ENCODE measurements around the gene CNTNAP5.

CNTNAP5 gene

GRCh38 chr2:124796647-124797046 lies 771.6 kb downstream of the CNTNAP5 start:
- Histone ChIP-seq H3K36me3 (ENCODE audit: control insufficient read depth, insufficient read depth, low read length) (no peaks in the 10 kb centered on the region), H3K9me3 (ENCODE audit: control insufficient read depth, insufficient read depth, low read length) (no peaks in the 10 kb centered on the region), H3K27me3 (ENCODE audit: control insufficient read depth, insufficient read depth, low read length) (no peaks in the 10 kb centered on the region), H3K4me1 (ENCODE audit: control insufficient read depth, insufficient read depth, low read length) (0 out of 2 replicates have a peak, but pooled peaks cover 3% of the 10 kb centered on the region), H3K9ac (ENCODE audit: low read depth, low read length) (no peak overlapping the region), H3K27ac (ENCODE audit: low read depth, low read length) (no peak overlapping the region), H3K4me3 (ENCODE audit: low read depth, low read length) (no peak overlapping the region)

GRCh38 chr2:124797049-124797448 lies 772.0 kb downstream of the CNTNAP5 start:
- no peaks in the 10 kb centered on the region for H3K36me3 ChIP-seq (ENCODE audit: control insufficient read depth, insufficient read depth, low read length)
- no peak overlapping the region for H3K27ac ChIP-seq (ENCODE audit: low read depth, low read length)
- no peaks in the 10 kb centered on the region for H3K9me3 ChIP-seq (ENCODE audit: control insufficient read depth, insufficient read depth, low read length)
- H3K4me1 ChIP-seq (ENCODE audit: control insufficient read depth, insufficient read depth, low read length): 0 out of 2 replicates have a peak, but pooled peaks cover 3% of the 10 kb centered on the region
- H3K27me3 ChIP-seq (ENCODE audit: control insufficient read depth, insufficient read depth, low read length): no peaks in the 10 kb centered on the region
- H3K4me3 ChIP-seq (ENCODE audit: low read depth, low read length): no peak overlapping the region
- H3K9ac ChIP-seq (ENCODE audit: low read depth, low read length): no peak overlapping the region

GRCh38 chr2:124798551-124798950 lies 773.5 kb downstream of the CNTNAP5 start:
- Histone ChIP-seq H3K9me3 (ENCODE audit: control insufficient read depth, insufficient read depth, low read length) (no peaks in the 10 kb centered on the region), H3K27me3 (ENCODE audit: control insufficient read depth, insufficient read depth, low read length) (no peaks in the 10 kb centered on the region), H3K4me1 (ENCODE audit: control insufficient read depth, insufficient read depth, low read length) (0 out of 2 replicates have a peak, but pooled peaks cover 3% of the 10 kb centered on the region), H3K27ac (ENCODE audit: low read depth, low read length) (no peak overlapping the region), H3K4me3 (ENCODE audit: low read depth, low read length) (no peak overlapping the region), H3K9ac (ENCODE audit: low read depth, low read length) (no peak overlapping the region), H3K36me3 (ENCODE audit: control insufficient read depth, insufficient read depth, low read length) (no peaks in the 10 kb centered on the region)

GRCh38 chr2:124804014-124804940 lies 779.2 kb downstream of the CNTNAP5 start:
- Histone ChIP-seq H3K36me3 (ENCODE audit: control insufficient read depth, insufficient read depth, low read length) (no peaks in the 10 kb centered on the region), H3K9me3 (ENCODE audit: control insufficient read depth, insufficient read depth, low read length) (no peaks in the 10 kb centered on the region), H3K27me3 (ENCODE audit: control insufficient read depth, insufficient read depth, low read length) (no peaks in the 10 kb centered on the region), H3K4me1 (ENCODE audit: control insufficient read depth, insufficient read depth, low read length) (peaks cover 2% of the 10 kb centered on the region; the same call in 1 of the 2 replicates), H3K4me3 (ENCODE audit: low read depth, low read length) (no peak overlapping the region), H3K27ac (ENCODE audit: low read depth, low read length) (no peak overlapping the region), H3K9ac (ENCODE audit: low read depth, low read length) (no peak overlapping the region)

GRCh38 chr2:124805060-124805459 lies 780.0 kb downstream of the CNTNAP5 start:
- peaks cover 2% of the 10 kb centered on the region; the same call in 1 of the 2 replicates for H3K4me1 ChIP-seq (ENCODE audit: control insufficient read depth, insufficient read depth, low read length)
- no peaks in the 10 kb centered on the region for H3K9me3 ChIP-seq (ENCODE audit: control insufficient read depth, insufficient read depth, low read length)
- H3K4me3 ChIP-seq (ENCODE audit: low read depth, low read length): no peak overlapping the region
- H3K27me3 ChIP-seq (ENCODE audit: control insufficient read depth, insufficient read depth, low read length): no peaks in the 10 kb centered on the region
- H3K27ac ChIP-seq (ENCODE audit: low read depth, low read length): no peak overlapping the region
- no peaks in the 10 kb centered on the region for H3K36me3 ChIP-seq (ENCODE audit: control insufficient read depth, insufficient read depth, low read length)
- no peak overlapping the region for H3K9ac ChIP-seq (ENCODE audit: low read depth, low read length)

GRCh38 chr2:124810132-124810531 lies 785.0 kb downstream of the CNTNAP5 start:
- Histone ChIP-seq H3K9ac (ENCODE audit: low read depth, low read length) (no peak overlapping the region), H3K4me1 (ENCODE audit: control insufficient read depth, insufficient read depth, low read length) (no peaks in the 10 kb centered on the region), H3K27me3 (ENCODE audit: control insufficient read depth, insufficient read depth, low read length) (no peaks in the 10 kb centered on the region), H3K9me3 (ENCODE audit: control insufficient read depth, insufficient read depth, low read length) (no peaks in the 10 kb centered on the region), H3K27ac (ENCODE audit: low read depth, low read length) (no peak overlapping the region), H3K36me3 (ENCODE audit: control insufficient read depth, insufficient read depth, low read length) (no peaks in the 10 kb centered on the region), H3K4me3 (ENCODE audit: low read depth, low read length) (no peak overlapping the region)

- no peaks in the 10 kb centered on the region for H3K36me3 ChIP-seq (ENCODE audit: control insufficient read depth, insufficient read depth, low read length)
- no peak overlapping the region for H3K4me3 ChIP-seq (ENCODE audit: low read depth, low read length)
- no peak overlapping the region for H3K27ac ChIP-seq (ENCODE audit: low read depth, low read length)
- no peak overlapping the region for H3K9ac ChIP-seq (ENCODE audit: low read depth, low read length)
- no peaks in the 10 kb centered on the region for H3K4me1 ChIP-seq (ENCODE audit: control insufficient read depth, insufficient read depth, low read length)
- H3K27me3 ChIP-seq (ENCODE audit: control insufficient read depth, insufficient read depth, low read length): no peaks in the 10 kb centered on the region
- no peaks in the 10 kb centered on the region for H3K9me3 ChIP-seq (ENCODE audit: control insufficient read depth, insufficient read depth, low read length)
These were observed 790.1 kb downstream of the CNTNAP5 start for GRCh38 chr2:124814968-124815745.

GRCh38 chr2:124816007-124816406 lies 790.9 kb downstream of the CNTNAP5 start:
- no peaks in the 10 kb centered on the region for H3K4me1 ChIP-seq (ENCODE audit: control insufficient read depth, insufficient read depth, low read length)
- no peaks in the 10 kb centered on the region for H3K36me3 ChIP-seq (ENCODE audit: control insufficient read depth, insufficient read depth, low read length)
- no peak overlapping the region for H3K9ac ChIP-seq (ENCODE audit: low read depth, low read length)
- H3K9me3 ChIP-seq (ENCODE audit: control insufficient read depth, insufficient read depth, low read length): no peaks in the 10 kb centered on the region
- no peak overlapping the region for H3K27ac ChIP-seq (ENCODE audit: low read depth, low read length)
- H3K27me3 ChIP-seq (ENCODE audit: control insufficient read depth, insufficient read depth, low read length): no peaks in the 10 kb centered on the region
- no peak overlapping the region for H3K4me3 ChIP-seq (ENCODE audit: low read depth, low read length)

- no peaks in the 10 kb centered on the region for H3K4me1 ChIP-seq (ENCODE audit: control insufficient read depth, insufficient read depth, low read length)
- H3K27me3 ChIP-seq (ENCODE audit: control insufficient read depth, insufficient read depth, low read length): no peaks in the 10 kb centered on the region
- no peaks in the 10 kb centered on the region for H3K9me3 ChIP-seq (ENCODE audit: control insufficient read depth, insufficient read depth, low read length)
- H3K36me3 ChIP-seq (ENCODE audit: control insufficient read depth, insufficient read depth, low read length): no peaks in the 10 kb centered on the region
- no peak overlapping the region for H3K4me3 ChIP-seq (ENCODE audit: low read depth, low read length)
- H3K27ac ChIP-seq (ENCODE audit: low read depth, low read length): no peak overlapping the region
- H3K9ac ChIP-seq (ENCODE audit: low read depth, low read length): no peak overlapping the region
These were observed 797.4 kb downstream of the CNTNAP5 start for GRCh38 chr2:124822516-124822915.

GRCh38 chr2:124824441-124824840 lies 799.4 kb downstream of the CNTNAP5 start:
- Histone ChIP-seq H3K27me3 (ENCODE audit: control insufficient read depth, insufficient read depth, low read length) (no peaks in the 10 kb centered on the region), H3K4me3 (ENCODE audit: low read depth, low read length) (no peak overlapping the region), H3K36me3 (ENCODE audit: control insufficient read depth, insufficient read depth, low read length) (no peaks in the 10 kb centered on the region), H3K4me1 (ENCODE audit: control insufficient read depth, insufficient read depth, low read length) (no peaks in the 10 kb centered on the region), H3K27ac (ENCODE audit: low read depth, low read length) (no peak overlapping the region), H3K9ac (ENCODE audit: low read depth, low read length) (no peak overlapping the region), H3K9me3 (ENCODE audit: control insufficient read depth, insufficient read depth, low read length) (peaks cover 6% of the 10 kb centered on the region)

- Histone ChIP-seq H3K4me3 (ENCODE audit: low read depth, low read length) (no peak overlapping the region), H3K36me3 (ENCODE audit: control insufficient read depth, insufficient read depth, low read length) (no peaks in the 10 kb centered on the region), H3K9ac (ENCODE audit: low read depth, low read length) (no peak overlapping the region), H3K27ac (ENCODE audit: low read depth, low read length) (no peak overlapping the region), H3K9me3 (ENCODE audit: control insufficient read depth, insufficient read depth, low read length) (peaks cover 22% of the 10 kb centered on the region), H3K27me3 (ENCODE audit: control insufficient read depth, insufficient read depth, low read length) (no peaks in the 10 kb centered on the region), H3K4me1 (ENCODE audit: control insufficient read depth, insufficient read depth, low read length) (no peaks in the 10 kb centered on the region)
These were observed 807.4 kb downstream of the CNTNAP5 start for GRCh38 chr2:124832521-124832920.
